BLaER1 (cell line): ENCODE measurements around the gene EMP1.
A peak's percentile ranks its signal among the peaks of the same experiment; 100 is the strongest.

Experiments
- H3K27ac ChIP-seq: shearing (Covaris generic); formaldehyde crosslinking; 2 replicates; pipeline ENCODE4 v1.8.1; 2022
- H3K27me3 ChIP-seq: shearing (Covaris generic); formaldehyde crosslinking; 2 replicates; pipeline ENCODE4 v1.8.1; 2022
- H3K36me3 ChIP-seq: shearing (Covaris generic); formaldehyde crosslinking; 2 replicates; pipeline ENCODE4 v1.8.1; 2022
- H3K4me1 ChIP-seq: shearing (Covaris generic); formaldehyde crosslinking; 2 replicates; pipeline ENCODE4 v1.8.1; 2022
- H3K4me2 ChIP-seq: shearing (Covaris generic); formaldehyde crosslinking; 2 replicates; pipeline ENCODE4 v1.8.1; 2022
- H3K4me3 ChIP-seq: shearing (Covaris generic); formaldehyde crosslinking; 2 replicates; pipeline ENCODE4 v1.8.1; 2022
- H3K9ac ChIP-seq: shearing (Covaris generic); formaldehyde crosslinking; 2 replicates; pipeline ENCODE4 v1.8.1; 2022
- H3K9me3 ChIP-seq: shearing (Covaris generic); formaldehyde crosslinking; 2 replicates; pipeline ENCODE4 v1.8.1; 2022
- H4K20me1 ChIP-seq: shearing (Covaris generic); formaldehyde crosslinking; 2 replicates; pipeline ENCODE4 v1.8.1; 2022
- Cebpa-rat ChIP-seq: shearing (Covaris generic); IDR thresholded peaks from 2 replicates; pipeline ENCODE4 v1.8.1; 2022

Gene EMP1

GRCh38 chr12:13171921-13172859, 24.3 kb upstream of the EMP1 start:
- Histone ChIP-seq H3K4me2 (peak overlapping the region; percentile 69; the same call in 1 of the 2 replicates), H4K20me1 (no peaks in the 10 kb centered on the region), H3K4me1 (peaks cover 26% of the 10 kb centered on the region), H3K36me3 (no peaks in the 10 kb centered on the region), H3K9me3 (peaks cover 12% of the 10 kb centered on the region), H3K27me3 (no peaks in the 10 kb centered on the region), H3K9ac (no peak overlapping the region), H3K27ac (no peak overlapping the region), H3K4me3 (no peak overlapping the region)
- TF ChIP-seq Cebpa-rat, result no peak

GRCh38 chr12:13173012-13173932, 23.3 kb upstream of the EMP1 start:
- TF ChIP-seq Cebpa-rat, result no peak
- Histone ChIP-seq H3K4me2 (peak overlapping the region; percentile 69), H3K4me1 (peaks cover 28% of the 10 kb centered on the region)

GRCh38 chr12:13175499-13175898, 21.0 kb upstream of the EMP1 start:
- no peak overlapping the region for H3K4me2 ChIP-seq
- no peaks in the 10 kb centered on the region for H3K27me3 ChIP-seq
- H3K36me3 ChIP-seq, result no peaks in the 10 kb centered on the region
- no peak overlapping the region for H3K9ac ChIP-seq
- H3K4me3 ChIP-seq, result no peak overlapping the region
- peaks cover 51% of the 10 kb centered on the region for H3K4me1 ChIP-seq
- H3K27ac ChIP-seq, result no peak overlapping the region
- H4K20me1 ChIP-seq, result no peaks in the 10 kb centered on the region
- no peaks in the 10 kb centered on the region for H3K9me3 ChIP-seq
- no peak for TF ChIP-seq Cebpa-rat

More at GRCh38 chr12:13173012-13173932, 23.3 kb upstream of the EMP1 start:
- Histone ChIP-seq H3K27ac (peak overlapping the region; percentile 19; the same call in 1 of the 2 replicates), H3K9ac (no peak overlapping the region; the same call in 1 of the 2 replicates), H3K9me3 (peaks cover 1% of the 10 kb centered on the region; the same call in 1 of the 2 replicates), H4K20me1 (no peaks in the 10 kb centered on the region), H3K27me3 (no peaks in the 10 kb centered on the region), H3K4me3 (no peak overlapping the region), H3K36me3 (no peaks in the 10 kb centered on the region)

GRCh38 chr12:13176256-13176655, 20.3 kb upstream of the EMP1 start:
- Histone ChIP-seq H3K27ac (no peak overlapping the region), H3K9me3 (no peaks in the 10 kb centered on the region), H3K9ac (no peak overlapping the region), H3K27me3 (no peaks in the 10 kb centered on the region), H3K4me3 (no peak overlapping the region), H4K20me1 (no peaks in the 10 kb centered on the region), H3K4me2 (no peak overlapping the region), H3K4me1 (peaks cover 56% of the 10 kb centered on the region), H3K36me3 (no peaks in the 10 kb centered on the region)
- TF ChIP-seq Cebpa-rat, result no peak

- peaks cover 59% of the 10 kb centered on the region for H3K4me1 ChIP-seq
- no peaks in the 10 kb centered on the region for H4K20me1 ChIP-seq
- H3K36me3 ChIP-seq, result no peaks in the 10 kb centered on the region
- H3K4me2 ChIP-seq, result no peak overlapping the region
- no peak for TF ChIP-seq Cebpa-rat
- no peaks in the 10 kb centered on the region for H3K9me3 ChIP-seq
- no peak overlapping the region for H3K4me3 ChIP-seq
- no peak overlapping the region for H3K27ac ChIP-seq
- H3K9ac ChIP-seq, result no peak overlapping the region
- H3K27me3 ChIP-seq, result no peaks in the 10 kb centered on the region
Observed at GRCh38 chr12:13177373-13177772, 19.2 kb upstream of the EMP1 start.

- no peak overlapping the region for H3K27ac ChIP-seq
- no peak for TF ChIP-seq Cebpa-rat
- no peak overlapping the region for H3K4me3 ChIP-seq
- H4K20me1 ChIP-seq, result no peaks in the 10 kb centered on the region
- no peak overlapping the region for H3K4me2 ChIP-seq
- H3K36me3 ChIP-seq, result no peaks in the 10 kb centered on the region
- no peaks in the 10 kb centered on the region for H3K9me3 ChIP-seq
- H3K27me3 ChIP-seq, result no peaks in the 10 kb centered on the region
- peaks cover 53% of the 10 kb centered on the region for H3K4me1 ChIP-seq
- no peak overlapping the region for H3K9ac ChIP-seq
Observed at GRCh38 chr12:13177906-13178305, 18.6 kb upstream of the EMP1 start.

GRCh38 chr12:13178568-13179210, 17.8 kb upstream of the EMP1 start:
- Histone ChIP-seq H3K9me3 (no peaks in the 10 kb centered on the region), H3K4me1 (peaks cover 45% of the 10 kb centered on the region), H4K20me1 (no peaks in the 10 kb centered on the region), H3K4me2 (peak overlapping the region; percentile 80), H3K9ac (0 out of 2 replicates have a peak overlapping the region, but pooled peaks have one; percentile 33), H3K4me3 (no peak overlapping the region), H3K27me3 (no peaks in the 10 kb centered on the region), H3K27ac (peak overlapping the region; percentile 67; the same call in 1 of the 2 replicates), H3K36me3 (no peaks in the 10 kb centered on the region)
- no peak for TF ChIP-seq Cebpa-rat

- Histone ChIP-seq H3K4me3 (peak overlapping the region; percentile 24; the same call in 1 of the 2 replicates), H3K4me1 (peaks cover 38% of the 10 kb centered on the region), H3K27ac (peak overlapping the region; percentile 67), H4K20me1 (no peaks in the 10 kb centered on the region), H3K9me3 (no peaks in the 10 kb centered on the region), H3K9ac (peak overlapping the region; percentile 33; the same call in 1 of the 2 replicates), H3K36me3 (no peaks in the 10 kb centered on the region), H3K27me3 (no peaks in the 10 kb centered on the region), H3K4me2 (peak overlapping the region; percentile 80)
- no peak; the same call in 1 of the 2 replicates for TF ChIP-seq Cebpa-rat
Observed at GRCh38 chr12:13179211-13180074, 17.1 kb upstream of the EMP1 start.
